Effector memory CD4-positive, alpha-beta T cell (primary cell): ENCODE data around the gene ADGRD1.

Experiments used
- DNase-seq, 3 donors: peaks; one replicate each; pipeline ENCODE4 v3.0.0-alpha.2; 2020
- H3K27ac ChIP-seq: 2 replicates; pipeline ENCODE4 v1.7.0; 2013; ENCODE audit warnings: mild to moderate bottlenecking, low read length, moderate library complexity; ENCODE audit not compliant: insufficient read depth, poor library complexity, severe bottlenecking
- H3K27me3 ChIP-seq: replicated peaks from 2 replicates; pipeline ENCODE4 v1.7.0; 2013; ENCODE audit warnings: mild to moderate bottlenecking, low read length; ENCODE audit not compliant: insufficient read depth, control insufficient read depth, poor library complexity, severe bottlenecking
- H3K36me3 ChIP-seq: 2 replicates; pipeline ENCODE4 v1.7.0; 2013; ENCODE audit warnings: mild to moderate bottlenecking, low read length, moderate library complexity; ENCODE audit not compliant: control insufficient read depth, insufficient read depth
- H3K4me1 ChIP-seq: 2 replicates; pipeline ENCODE4 v1.7.0; 2013; ENCODE audit warnings: low read length, mild to moderate bottlenecking; ENCODE audit not compliant: control insufficient read depth, insufficient read depth, poor library complexity, severe bottlenecking
- H3K4me3 ChIP-seq: 2 replicates; pipeline ENCODE4 v1.7.0; 2013; ENCODE audit warnings: low read length, low read depth, mild to moderate bottlenecking; ENCODE audit not compliant: insufficient read depth, poor library complexity, severe bottlenecking
- H3K9me3 ChIP-seq: 2 replicates; pipeline ENCODE4 v1.7.0; 2013; ENCODE audit warnings: mild to moderate bottlenecking, low read length, moderate library complexity; ENCODE audit not compliant: control insufficient read depth

ADGRD1 gene

DNA sequence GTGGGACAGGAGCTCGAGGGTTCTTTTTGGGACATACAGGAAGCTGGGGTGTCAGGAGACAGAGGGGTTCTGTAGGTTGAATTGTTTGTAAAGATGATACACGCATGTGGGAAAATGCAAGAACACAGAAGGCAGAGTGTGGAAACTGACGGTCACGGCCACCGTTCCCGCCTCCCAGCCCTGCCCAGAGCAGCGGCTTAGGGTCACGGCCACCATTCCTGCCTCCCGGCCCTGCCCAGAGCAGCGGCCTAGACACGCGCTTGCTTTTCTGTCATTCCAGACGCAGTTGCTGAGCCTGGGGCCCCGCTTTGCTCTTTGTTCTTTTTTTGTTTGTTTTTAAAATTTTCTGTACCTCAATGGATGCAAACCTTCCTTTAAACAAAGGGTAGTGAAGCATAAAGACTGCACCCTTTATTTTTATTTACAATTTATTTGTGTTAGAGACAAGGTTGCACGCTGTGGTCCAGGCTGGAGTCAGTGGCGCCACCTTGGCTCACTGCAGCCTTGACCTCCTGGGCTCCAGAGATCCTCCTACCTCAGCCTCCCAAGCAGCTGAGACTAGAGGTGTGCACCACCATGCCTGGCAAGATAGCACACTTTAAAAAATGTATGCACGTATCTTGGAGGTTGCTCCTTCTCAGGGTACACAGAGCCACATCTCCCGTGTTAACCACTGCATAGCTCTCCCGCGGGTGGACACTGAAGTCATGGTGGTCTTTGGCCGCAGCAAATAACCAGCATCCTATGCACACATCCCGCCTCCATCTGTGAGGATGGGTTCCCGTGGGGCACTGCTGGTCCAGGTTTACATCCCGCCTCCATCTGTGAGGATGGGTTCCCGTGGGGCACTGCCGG lies 142.3 kb downstream of the ADGRD1 start:
- Histone ChIP-seq H3K4me3 (no peak overlapping the region), H3K4me1 (peaks cover 5% of the 10 kb centered on the region), H3K27ac (no peak overlapping the region), H3K9me3 (no peaks in the 10 kb centered on the region), H3K27me3 (no peaks in the 10 kb centered on the region), H3K36me3 (no peaks in the 10 kb centered on the region)
- DNase-seq, result no peak

GRCh38 chr12:131096681-131097181 lies 143.0 kb downstream of the ADGRD1 start:
- Histone ChIP-seq H3K9me3 (no peaks in the 10 kb centered on the region), H3K36me3 (no peaks in the 10 kb centered on the region), H3K27me3 (no peaks in the 10 kb centered on the region), H3K27ac (no peak overlapping the region), H3K4me1 (peaks cover 5% of the 10 kb centered on the region), H3K4me3 (no peak overlapping the region)
- DNase-seq, result no peak

DNA sequence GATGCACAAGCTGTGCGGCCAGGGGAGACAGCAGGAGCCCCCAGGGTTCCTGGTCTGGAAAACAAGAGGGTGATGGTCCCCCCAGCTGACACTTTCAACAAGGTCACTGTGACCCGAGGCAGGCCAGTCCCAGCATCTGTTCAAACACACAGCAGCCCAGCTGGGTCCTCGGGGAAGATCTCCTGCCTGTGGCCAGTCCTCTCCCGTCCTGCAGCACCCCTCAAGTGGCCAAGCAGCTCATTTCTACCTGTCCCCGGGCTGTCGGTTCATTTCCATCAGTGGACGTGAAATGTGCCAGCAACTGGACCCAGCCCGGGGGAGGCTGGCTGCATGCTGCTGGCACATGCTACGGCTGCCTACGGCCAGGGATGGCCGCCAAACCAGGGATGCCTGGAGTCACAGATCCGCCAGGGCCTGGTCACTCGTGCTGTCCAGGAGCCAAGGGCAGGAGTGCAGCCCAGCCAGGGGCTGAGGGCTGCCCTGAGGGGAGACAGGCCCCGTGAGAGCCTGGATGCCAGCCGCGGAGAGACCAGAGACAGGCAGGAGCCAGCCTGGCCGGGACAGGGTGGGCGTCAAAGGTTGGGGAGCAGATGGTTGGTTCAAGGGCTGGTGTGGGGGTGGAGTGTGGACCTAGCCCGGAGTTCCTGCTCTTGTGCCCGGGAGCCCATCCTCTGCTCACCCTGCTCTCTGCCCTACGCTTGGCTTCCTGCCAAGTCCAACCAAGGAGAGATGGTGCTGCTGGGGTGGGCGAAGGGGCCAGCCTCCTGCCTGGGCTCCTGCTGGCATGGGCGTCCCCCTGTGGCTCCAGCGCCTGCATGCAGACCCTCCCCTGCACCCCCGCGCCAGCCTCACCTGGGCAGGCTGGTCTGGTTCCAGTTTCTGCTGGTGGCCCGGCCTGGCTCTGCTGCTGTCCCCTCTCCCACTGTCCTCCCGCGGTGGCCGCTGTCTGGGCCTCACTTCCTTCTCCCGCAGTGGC lies 143.8 kb downstream of the ADGRD1 start:
- DNase-seq, result no peak
- Histone ChIP-seq H3K36me3 (no peaks in the 10 kb centered on the region), H3K27me3 (no peaks in the 10 kb centered on the region), H3K27ac (no peak overlapping the region), H3K4me3 (no peak overlapping the region), H3K9me3 (no peaks in the 10 kb centered on the region), H3K4me1 (peaks cover 5% of the 10 kb centered on the region)

- Histone ChIP-seq H3K27ac (no peak overlapping the region), H3K4me3 (no peak overlapping the region), H3K36me3 (no peaks in the 10 kb centered on the region), H3K9me3 (no peaks in the 10 kb centered on the region), H3K4me1 (peaks cover 2% of the 10 kb centered on the region), H3K27me3 (no peaks in the 10 kb centered on the region)
- DNase-seq, result no peak
Observed at GRCh38 chr12:131098178-131098981, 144.7 kb downstream of the ADGRD1 start.

- Histone ChIP-seq H3K4me1 (peaks cover 4% of the 10 kb centered on the region), H3K27ac (no peak overlapping the region), H3K9me3 (no peaks in the 10 kb centered on the region), H3K27me3 (no peaks in the 10 kb centered on the region), H3K4me3 (no peak overlapping the region), H3K36me3 (no peaks in the 10 kb centered on the region)
- DNase-seq, result no peak
Observed at GRCh38 chr12:131100031-131100674, 146.4 kb downstream of the ADGRD1 start.

- H3K27me3 ChIP-seq, result no peaks in the 10 kb centered on the region
- no peak overlapping the region for H3K27ac ChIP-seq
- H3K9me3 ChIP-seq, result no peaks in the 10 kb centered on the region
- no peaks in the 10 kb centered on the region for H3K36me3 ChIP-seq
- no peak for DNase-seq
- peaks cover 7% of the 10 kb centered on the region for H3K4me1 ChIP-seq
- no peak overlapping the region for H3K4me3 ChIP-seq
Observed at GRCh38 chr12:131101006-131101405, 147.3 kb downstream of the ADGRD1 start.

- Histone ChIP-seq H3K4me3 (no peak overlapping the region), H3K9me3 (no peaks in the 10 kb centered on the region), H3K36me3 (no peaks in the 10 kb centered on the region), H3K4me1 (peaks cover 8% of the 10 kb centered on the region), H3K27ac (no peak overlapping the region), H3K27me3 (no peaks in the 10 kb centered on the region)
- no peak for DNase-seq
Observed at GRCh38 chr12:131101703-131102492, 148.2 kb downstream of the ADGRD1 start.

DNA sequence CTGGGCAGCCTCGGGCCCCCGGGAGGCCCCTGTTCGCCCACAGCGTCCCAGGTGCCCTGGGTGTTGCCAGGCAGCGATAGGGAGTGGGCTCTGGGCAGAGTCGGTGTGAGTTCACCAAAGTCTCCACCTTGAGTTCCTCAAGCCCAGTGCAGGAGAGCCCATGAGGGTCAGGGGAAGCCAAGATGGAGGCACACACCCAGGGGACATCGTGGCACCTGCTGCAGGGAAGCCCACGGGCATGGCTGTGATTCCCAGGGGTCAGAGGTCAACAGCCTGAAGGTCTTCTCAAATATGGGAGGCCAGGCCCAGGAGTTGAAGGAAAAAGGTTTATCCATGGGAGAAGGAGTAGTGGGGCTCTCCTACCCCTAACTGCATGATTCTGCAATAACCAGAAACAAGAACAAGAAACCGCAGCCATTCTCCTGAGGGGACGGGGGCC lies 148.8 kb downstream of the ADGRD1 start:
- Histone ChIP-seq H3K4me3 (no peak overlapping the region), H3K4me1 (peaks cover 8% of the 10 kb centered on the region), H3K27ac (no peak overlapping the region), H3K9me3 (no peaks in the 10 kb centered on the region), H3K36me3 (no peaks in the 10 kb centered on the region), H3K27me3 (no peaks in the 10 kb centered on the region)
- no peak for DNase-seq
